Memory B cell (primary cell): ENCODE measurements around the gene MAPK8IP3.
"Not testable (repeated sequence)": the region's sequence is repeated elsewhere in the genome, so short reads cannot be mapped to it uniquely, and the experiment has no call there.

Experiments used
- ATAC-seq: fragments of 150-1000 bp; cut with Tn5 transposase; 2 replicates; pipeline ENCODE4 v1.10.0; 2021; ENCODE audit warnings: low read depth, mild to moderate bottlenecking, moderate library complexity
- DNase-seq, 2 donors: peaks; one replicate each; pipeline ENCODE4 v3.0.0; 2022; ENCODE audit warnings: low spot score in 2 of 2
- H3K27ac Mint-ChIP-seq: one replicate; pipeline ENCODE4 v1.8.0; 2022; ENCODE audit warnings: mild to moderate bottlenecking, moderate library complexity, mixed read lengths
- H3K27me3 Mint-ChIP-seq: one replicate; pipeline ENCODE4 v1.8.0; 2022; ENCODE audit warnings: mixed read lengths
- H3K36me3 Mint-ChIP-seq: one replicate; pipeline ENCODE4 v1.8.0; 2022; ENCODE audit warnings: mild to moderate bottlenecking, mixed read lengths
- H3K4me1 Mint-ChIP-seq: one replicate; pipeline ENCODE4 v1.8.0; 2022; ENCODE audit warnings: mixed read lengths
- H3K4me3 Mint-ChIP-seq: one replicate; pipeline ENCODE4 v1.8.0; 2022; ENCODE audit warnings: mild to moderate bottlenecking, moderate library complexity, mixed read lengths
- H3K9me3 Mint-ChIP-seq: one replicate; pipeline ENCODE4 v1.8.0; 2022; ENCODE audit warnings: mixed read lengths

Gene MAPK8IP3

DNA sequence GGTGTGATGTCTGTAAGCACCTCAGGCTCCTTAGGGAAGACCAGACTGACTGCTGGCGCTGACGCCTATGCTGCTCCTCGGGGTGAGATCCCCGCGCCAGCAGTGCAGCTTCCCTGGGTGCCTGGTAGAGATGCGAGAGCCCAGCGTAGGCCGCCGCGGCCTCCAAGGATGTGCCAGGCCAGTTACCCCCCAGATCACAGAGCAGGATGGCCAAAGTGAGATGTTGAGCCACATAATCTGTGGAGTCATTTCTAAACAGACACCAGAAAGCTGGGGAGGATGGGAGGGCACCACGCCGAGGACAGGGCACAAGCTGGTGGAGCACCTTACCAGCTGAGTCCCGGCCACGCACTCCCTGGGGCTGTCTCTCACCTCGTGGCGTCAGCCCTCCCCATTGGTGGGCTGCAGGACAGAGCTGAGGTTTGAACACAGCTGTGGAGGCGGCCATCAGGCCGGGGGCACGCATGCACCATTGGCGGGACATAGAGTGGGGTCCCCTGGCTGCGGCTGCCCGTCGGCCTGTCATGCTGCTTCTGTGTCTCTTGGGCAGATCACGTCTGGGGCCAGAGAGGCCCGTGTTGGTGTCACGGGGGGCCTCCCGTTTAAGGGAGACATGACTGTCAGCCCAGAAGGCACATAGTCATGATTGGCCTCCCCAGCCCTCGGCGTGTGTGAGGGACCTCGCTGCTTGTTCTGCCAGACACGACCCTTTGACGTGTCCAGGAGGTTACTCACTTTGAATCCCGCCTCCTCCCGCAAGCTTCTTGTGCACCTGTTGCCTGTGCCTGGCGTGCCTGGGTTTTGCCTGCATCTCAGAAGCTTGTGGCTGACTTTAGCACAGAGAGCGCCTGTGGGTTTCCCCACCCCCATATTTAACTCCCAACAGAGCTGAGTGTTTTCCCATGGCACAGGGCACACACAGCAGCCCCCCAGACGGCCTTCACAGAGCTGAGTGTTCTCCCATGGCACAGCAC is 21.9 kb downstream of the MAPK8IP3 start:
- DNase-seq (no peak), ATAC-seq (no peak)
- no peaks in the 10 kb centered on the region for H3K9me3 Mint-ChIP-seq
- H3K27ac Mint-ChIP-seq: peak overlapping the region; percentile 48
- H3K36me3 Mint-ChIP-seq: peaks cover 15% of the 10 kb centered on the region
- peaks cover 15% of the 10 kb centered on the region for H3K4me1 Mint-ChIP-seq
- H3K4me3 Mint-ChIP-seq: no peak overlapping the region
- H3K27me3 Mint-ChIP-seq: no peaks in the 10 kb centered on the region

DNA sequence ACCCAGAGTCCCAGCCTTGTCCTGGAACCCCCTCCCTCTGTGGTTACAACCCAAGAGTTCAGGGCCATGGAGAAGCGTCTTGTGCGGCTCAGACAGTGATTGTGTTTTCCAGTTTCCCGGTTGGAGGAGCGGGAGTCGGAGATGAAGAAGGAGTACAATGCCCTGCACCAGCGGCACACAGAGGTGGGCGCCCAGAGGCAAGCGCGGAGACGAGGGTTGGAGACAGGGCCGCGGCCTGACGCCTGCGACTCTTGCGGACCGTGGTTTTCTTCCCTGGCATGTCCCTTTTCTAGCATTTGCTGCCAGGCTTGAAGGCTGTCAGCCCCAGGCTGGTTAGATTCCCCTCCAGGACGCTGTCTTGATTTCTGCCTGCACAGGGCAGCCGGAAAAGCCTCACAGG is 23.0 kb downstream of the MAPK8IP3 start:
- ATAC-seq (no peak), DNase-seq (no peak)
- Mint-ChIP-seq H3K4me3 (no peak overlapping the region), H3K9me3 (no peaks in the 10 kb centered on the region), H3K4me1 (peaks cover 9% of the 10 kb centered on the region), H3K36me3 (peaks cover 15% of the 10 kb centered on the region), H3K27me3 (no peaks in the 10 kb centered on the region), H3K27ac (peak overlapping the region; percentile 48)

DNA sequence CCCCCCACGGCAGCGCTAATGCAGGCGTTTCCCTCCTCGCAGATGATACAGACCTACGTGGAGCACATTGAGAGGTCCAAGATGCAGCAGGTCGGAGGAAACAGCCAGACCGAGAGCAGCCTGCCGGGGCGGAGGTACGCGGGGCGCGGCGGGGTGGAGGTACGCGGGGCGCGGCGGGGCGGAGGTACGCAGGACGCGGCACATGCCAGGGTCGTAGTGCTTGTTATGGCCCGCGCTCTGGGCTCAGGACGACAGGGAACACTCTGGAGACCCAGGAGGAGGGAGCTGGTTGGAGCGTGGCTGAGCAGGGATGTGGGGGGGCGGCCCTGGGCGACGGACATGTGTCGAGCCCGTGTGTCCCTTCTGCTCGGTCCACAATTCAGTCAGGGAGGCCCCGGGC is 23.4 kb downstream of the MAPK8IP3 start:
- Mint-ChIP-seq H3K4me3 (no peak overlapping the region), H3K36me3 (peaks cover 15% of the 10 kb centered on the region), H3K9me3 (no peaks in the 10 kb centered on the region), H3K4me1 (peaks cover 9% of the 10 kb centered on the region), H3K27me3 (no peaks in the 10 kb centered on the region), H3K27ac (no peak overlapping the region)
- ATAC-seq: no peak
- DNase-seq: no peak

DNA sequence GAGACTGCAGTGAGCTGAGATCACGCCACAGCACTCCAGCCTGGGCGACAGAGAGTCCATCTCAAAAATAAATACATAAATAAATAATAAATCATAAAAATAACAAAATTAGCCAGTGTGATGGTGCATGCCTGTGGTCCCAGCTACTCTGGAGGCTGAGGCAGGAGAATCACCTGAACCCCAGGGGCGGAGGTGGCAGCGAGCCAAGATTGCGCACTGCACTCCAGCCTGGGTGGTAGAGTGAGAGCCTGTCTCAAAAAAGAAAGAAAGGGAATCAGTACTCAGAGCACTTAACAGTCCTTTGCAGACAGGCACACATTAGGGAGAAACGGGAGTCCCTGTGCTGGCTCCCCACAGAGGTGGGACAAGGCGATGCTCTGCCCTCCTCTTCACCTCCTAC is 25.1 kb downstream of the MAPK8IP3 start:
- DNase-seq (no peak), ATAC-seq (no peak)
- Mint-ChIP-seq H3K4me3 (no peak overlapping the region), H3K27ac (no peak overlapping the region), H3K36me3 (peaks cover 15% of the 10 kb centered on the region), H3K9me3 (no peaks in the 10 kb centered on the region), H3K4me1 (peaks cover 12% of the 10 kb centered on the region), H3K27me3 (no peaks in the 10 kb centered on the region)

DNA sequence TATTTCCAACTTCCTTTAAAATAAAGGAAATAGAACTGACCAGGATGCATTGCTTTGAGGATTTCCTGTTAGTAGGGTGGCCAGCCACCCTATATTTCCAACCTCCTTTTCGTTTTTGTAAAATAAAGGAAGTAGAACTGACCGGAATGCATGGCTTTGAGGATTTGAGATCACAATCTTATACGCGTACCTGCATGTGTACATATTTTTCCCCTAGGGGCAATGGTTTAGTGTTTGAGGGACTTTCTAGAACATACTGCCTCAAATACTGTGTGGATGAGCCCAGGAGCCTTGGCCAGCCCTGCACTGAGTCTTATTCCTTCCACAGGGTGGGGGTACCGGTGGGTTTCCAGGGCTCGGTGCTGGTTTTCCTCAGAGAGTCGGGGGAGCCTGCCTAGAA is 25.6 kb downstream of the MAPK8IP3 start:
- no peaks in the 10 kb centered on the region for H3K27me3 Mint-ChIP-seq
- DNase-seq (no peak), ATAC-seq (no peak)
- H3K4me1 Mint-ChIP-seq: peaks cover 12% of the 10 kb centered on the region
- H3K36me3 Mint-ChIP-seq: peaks cover 15% of the 10 kb centered on the region
- H3K4me3 Mint-ChIP-seq: no peak overlapping the region
- H3K9me3 Mint-ChIP-seq: no peaks in the 10 kb centered on the region
- no peak overlapping the region for H3K27ac Mint-ChIP-seq

DNA sequence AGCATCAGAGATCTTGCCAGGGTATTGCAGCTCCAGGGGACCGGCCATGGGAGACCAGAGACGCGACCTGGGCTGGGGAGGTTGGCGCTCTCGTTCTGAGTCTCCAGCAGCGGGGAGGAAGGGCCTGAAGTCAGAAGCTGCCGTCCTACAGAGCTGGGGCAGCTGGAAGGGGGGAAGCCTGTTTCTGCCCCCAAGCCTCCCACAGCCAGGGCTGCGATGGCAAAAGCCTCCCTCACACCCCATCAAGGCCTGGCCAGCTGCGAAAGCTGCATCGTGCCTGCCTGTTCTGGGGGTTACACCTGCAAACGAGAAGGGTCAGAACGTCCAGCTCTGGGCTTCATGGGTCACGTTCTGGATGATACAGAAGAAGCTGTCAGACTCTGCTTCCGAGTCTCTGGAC is 26.1 kb downstream of the MAPK8IP3 start:
- peaks cover 12% of the 10 kb centered on the region for H3K36me3 Mint-ChIP-seq
- no peaks in the 10 kb centered on the region for H3K9me3 Mint-ChIP-seq
- DNase-seq (no peak), ATAC-seq (no peak)
- H3K4me3 Mint-ChIP-seq: no peak overlapping the region
- H3K27me3 Mint-ChIP-seq: no peaks in the 10 kb centered on the region
- H3K27ac Mint-ChIP-seq: no peak overlapping the region
- peaks cover 9% of the 10 kb centered on the region for H3K4me1 Mint-ChIP-seq

DNA sequence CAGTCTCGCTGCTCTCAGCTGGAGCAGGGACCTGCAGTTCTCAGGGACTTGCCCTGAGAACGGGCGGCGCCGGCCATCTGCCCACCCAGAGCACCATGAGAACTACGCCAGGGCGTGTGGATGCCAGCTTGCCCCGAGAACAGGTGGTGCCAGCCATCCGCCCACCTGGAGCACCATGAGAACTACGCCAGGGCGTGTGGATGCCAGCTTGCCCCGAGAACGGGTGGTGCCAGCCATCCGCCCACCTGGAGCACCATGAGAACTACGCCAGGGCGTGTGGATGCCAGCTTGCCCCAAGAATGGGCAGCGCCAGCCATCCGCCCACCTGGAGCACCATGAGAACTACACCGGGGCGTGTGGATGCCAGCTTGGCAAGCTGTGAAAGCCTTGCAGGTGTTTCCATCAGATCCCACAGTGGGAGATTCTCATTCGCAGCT is 26.6 kb downstream of the MAPK8IP3 start:
- not testable (repeated sequence) for H3K4me3 Mint-ChIP-seq

DNA sequence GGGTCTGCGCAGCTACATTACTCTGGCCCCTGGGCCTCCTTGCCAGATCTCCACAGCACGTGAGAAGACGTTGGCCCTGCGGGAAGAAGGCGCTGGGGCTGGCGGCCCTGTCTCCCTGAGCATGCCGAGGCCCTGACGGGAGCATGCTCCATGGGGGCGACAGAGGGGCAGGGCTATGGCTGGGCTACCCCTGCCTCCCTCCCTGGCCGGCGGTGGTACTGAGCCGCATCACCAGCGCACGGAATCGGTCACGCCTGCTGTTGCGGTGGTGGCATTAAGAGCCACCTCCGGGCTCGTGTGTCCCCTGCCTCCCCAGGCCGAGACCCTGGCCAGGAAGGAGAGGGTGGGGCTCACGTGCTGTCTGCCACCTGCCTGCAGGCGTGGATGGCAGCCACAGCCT is 28.1 kb downstream of the MAPK8IP3 start:
- H3K27me3 Mint-ChIP-seq: no peaks in the 10 kb centered on the region
- H3K4me1 Mint-ChIP-seq: peaks cover 3% of the 10 kb centered on the region
- no peak overlapping the region for H3K4me3 Mint-ChIP-seq
- H3K27ac Mint-ChIP-seq: no peak overlapping the region
- H3K9me3 Mint-ChIP-seq: no peaks in the 10 kb centered on the region
- no peak for ATAC-seq
- no peak for DNase-seq
- peaks cover 4% of the 10 kb centered on the region for H3K36me3 Mint-ChIP-seq

More for the DNA sequence above, 26.6 kb downstream of the MAPK8IP3 start:
- not testable (repeated sequence) for DNase-seq, H3K9me3 Mint-ChIP-seq, H3K27me3 Mint-ChIP-seq, H3K4me1 Mint-ChIP-seq, ATAC-seq, H3K27ac Mint-ChIP-seq, H3K36me3 Mint-ChIP-seq

DNA sequence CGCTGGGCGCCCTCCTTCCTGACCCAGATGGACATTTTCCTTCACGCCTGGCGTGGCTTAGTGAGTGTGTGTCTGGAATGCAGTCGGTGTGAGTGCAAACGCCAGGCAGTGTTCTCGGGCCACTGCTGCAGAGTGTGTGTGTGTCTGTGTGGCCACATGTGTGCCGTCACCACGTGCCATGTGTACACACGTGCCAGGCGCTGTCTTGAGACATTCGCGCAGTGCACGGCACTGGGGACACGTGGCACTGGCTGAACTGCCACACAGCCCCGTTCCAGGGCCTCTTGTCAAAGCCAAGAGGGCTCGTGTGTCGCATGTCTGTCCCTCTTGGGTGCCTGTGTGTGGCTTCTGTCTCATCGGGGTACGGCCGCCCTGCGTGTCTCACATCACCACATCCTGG is 28.8 kb downstream of the MAPK8IP3 start:
- H3K9me3 Mint-ChIP-seq: no peaks in the 10 kb centered on the region
- peaks cover 3% of the 10 kb centered on the region for H3K4me1 Mint-ChIP-seq
- H3K36me3 Mint-ChIP-seq: peaks cover 2% of the 10 kb centered on the region
- no peak overlapping the region for H3K27ac Mint-ChIP-seq
- no peaks in the 10 kb centered on the region for H3K27me3 Mint-ChIP-seq
- no peak for ATAC-seq
- DNase-seq: no peak
- H3K4me3 Mint-ChIP-seq: no peak overlapping the region

DNA sequence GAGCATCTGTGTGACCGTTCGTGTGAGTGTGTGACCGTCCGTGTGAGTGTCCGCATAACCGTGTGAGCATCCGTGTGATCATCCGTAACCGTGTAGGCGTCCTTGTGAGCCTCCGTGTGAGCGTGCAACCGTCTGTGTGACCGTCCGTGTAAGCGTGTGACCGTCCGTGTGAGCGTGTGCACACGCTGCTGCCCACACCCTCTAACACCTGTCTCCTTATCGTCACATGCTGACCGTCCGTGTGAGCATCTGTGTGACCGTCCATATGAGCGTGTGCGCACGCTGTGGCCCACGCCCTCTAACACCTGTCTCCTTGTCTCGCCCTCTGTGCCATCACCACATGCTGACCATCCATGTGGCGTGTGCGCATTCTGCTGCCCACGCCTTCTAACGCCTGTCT is 34.2 kb downstream of the MAPK8IP3 start:
- no peak for ATAC-seq
- no peak for DNase-seq
- peaks cover 7% of the 10 kb centered on the region for H3K36me3 Mint-ChIP-seq
- no peaks in the 10 kb centered on the region for H3K27me3 Mint-ChIP-seq
- no peak overlapping the region for H3K27ac Mint-ChIP-seq
- no peak overlapping the region for H3K4me3 Mint-ChIP-seq
- H3K9me3 Mint-ChIP-seq: no peaks in the 10 kb centered on the region
- peaks cover 4% of the 10 kb centered on the region for H3K4me1 Mint-ChIP-seq

DNA sequence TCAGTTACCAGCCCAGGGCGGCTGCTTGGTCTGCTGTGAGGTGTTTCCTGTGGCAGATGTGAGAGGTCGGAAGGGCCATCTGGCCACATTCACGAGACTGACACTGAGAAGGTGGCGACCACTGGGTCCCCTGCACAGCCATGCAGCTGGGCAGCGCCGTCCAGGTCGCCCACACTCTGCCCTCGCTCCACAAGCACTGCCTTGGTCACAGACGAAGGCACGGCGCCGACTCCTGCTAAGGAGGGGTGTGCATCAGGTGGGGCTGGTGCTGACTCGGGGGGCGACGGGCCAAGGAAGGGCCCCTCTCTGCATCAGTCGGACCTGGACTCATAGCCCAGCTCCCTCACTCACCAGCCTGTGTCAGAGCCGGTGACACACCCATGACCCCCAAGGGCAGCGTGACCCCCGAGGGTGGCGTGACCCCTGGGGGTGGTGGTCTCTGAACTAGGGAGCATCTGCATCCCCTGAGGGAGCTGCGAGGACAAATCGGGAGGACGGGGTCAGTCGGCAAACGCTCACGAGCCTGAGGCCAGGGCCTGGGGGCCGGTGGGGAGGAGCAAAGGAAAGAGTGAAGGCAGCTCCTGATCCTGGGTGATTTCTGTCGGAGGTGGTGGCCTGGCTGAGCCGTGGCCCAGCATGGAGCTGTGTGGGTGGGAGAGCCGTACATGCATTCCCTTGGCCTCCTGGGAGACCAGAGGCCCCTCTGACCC is 34.9 kb downstream of the MAPK8IP3 start:
- DNase-seq: no peak
- H3K4me1 Mint-ChIP-seq: peaks cover 4% of the 10 kb centered on the region
- no peak for ATAC-seq
- peaks cover 7% of the 10 kb centered on the region for H3K36me3 Mint-ChIP-seq
- H3K27ac Mint-ChIP-seq: no peak overlapping the region
- no peak overlapping the region for H3K4me3 Mint-ChIP-seq
- no peaks in the 10 kb centered on the region for H3K27me3 Mint-ChIP-seq
- H3K9me3 Mint-ChIP-seq: no peaks in the 10 kb centered on the region

DNA sequence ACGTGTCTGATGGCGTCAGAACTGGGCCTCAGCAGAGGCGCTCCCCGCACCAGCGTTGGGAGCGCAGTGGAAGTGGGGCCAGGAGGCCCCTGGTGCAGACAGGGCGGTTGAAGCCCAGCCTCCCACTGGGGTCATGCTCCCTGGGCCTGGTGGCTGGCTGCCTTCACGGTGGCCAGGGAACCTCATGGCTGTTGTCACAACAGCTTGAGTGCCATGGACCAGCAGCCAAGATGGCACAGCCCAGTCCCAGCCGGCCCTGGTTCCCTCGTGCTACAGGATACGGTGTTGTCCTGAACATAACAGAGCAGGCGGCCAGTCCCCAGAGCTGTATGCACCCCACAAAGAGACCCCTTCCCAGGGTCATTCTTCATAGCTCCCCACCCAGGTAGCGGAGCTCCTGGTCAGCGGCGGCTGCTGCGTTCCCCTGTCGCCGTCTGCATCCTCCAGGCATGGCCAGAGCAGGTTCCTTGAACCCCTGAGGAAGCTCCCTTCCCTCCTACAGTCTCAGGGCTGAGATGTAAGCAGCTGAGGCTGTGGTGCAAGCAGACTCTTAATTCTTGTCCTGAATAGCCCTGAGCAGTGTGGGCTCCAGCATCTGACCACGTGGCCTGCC is 35.7 kb downstream of the MAPK8IP3 start:
- Mint-ChIP-seq H3K4me1 (peaks cover 4% of the 10 kb centered on the region), H3K4me3 (no peak overlapping the region), H3K9me3 (no peaks in the 10 kb centered on the region), H3K27ac (no peak overlapping the region), H3K36me3 (peaks cover 7% of the 10 kb centered on the region), H3K27me3 (no peaks in the 10 kb centered on the region)
- DNase-seq (no peak), ATAC-seq (no peak)

DNA sequence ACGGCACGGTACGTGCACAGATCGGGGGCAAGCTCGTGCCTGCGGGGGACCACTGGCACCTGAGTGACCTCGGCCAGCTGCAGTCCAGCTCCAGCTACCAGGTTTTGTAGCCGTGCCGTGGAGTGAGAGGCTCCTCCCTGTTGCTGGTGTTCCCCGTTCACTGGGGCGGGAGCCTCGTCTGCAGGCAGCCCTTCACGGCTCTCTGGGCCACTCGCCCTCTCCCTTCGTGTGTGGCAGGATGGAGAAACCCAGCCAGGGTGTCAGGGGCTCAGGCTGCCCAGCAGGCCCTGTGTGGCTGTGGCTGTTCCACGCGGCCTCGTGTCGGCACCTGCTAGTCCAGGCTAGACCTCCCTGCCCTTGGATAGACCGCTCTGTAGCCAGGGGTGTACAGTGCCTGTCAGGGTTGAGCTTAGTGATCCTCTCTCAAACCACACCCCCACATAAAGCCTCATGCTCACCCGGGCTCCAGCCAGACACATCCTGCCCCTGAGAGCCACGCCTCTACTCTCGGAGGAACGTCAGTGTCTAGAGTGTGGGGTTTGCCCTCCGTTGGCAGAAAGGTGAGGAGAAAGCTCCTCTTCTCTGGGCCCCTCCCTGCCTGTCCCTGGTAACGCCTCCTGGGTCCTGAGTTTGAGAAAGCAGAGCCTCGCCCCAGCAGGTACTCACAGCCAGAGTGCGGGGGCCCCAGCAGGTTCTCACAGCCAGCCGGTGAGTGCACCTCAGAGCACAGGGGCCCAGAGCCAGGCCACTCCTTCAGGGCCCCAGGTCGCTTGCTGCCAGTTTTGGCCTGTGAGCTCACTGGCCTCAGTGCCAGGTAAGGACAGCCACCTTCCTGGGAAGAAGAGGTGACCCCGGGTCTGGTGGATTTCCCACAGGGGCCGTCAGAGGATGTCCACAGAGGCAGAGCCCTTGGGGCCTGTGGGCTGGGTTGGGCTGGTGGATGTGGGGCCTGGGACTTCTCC is 37.7 kb downstream of the MAPK8IP3 start:
- Mint-ChIP-seq H3K27ac (no peak overlapping the region), H3K27me3 (no peaks in the 10 kb centered on the region), H3K4me3 (no peak overlapping the region), H3K36me3 (peaks cover 14% of the 10 kb centered on the region), H3K9me3 (no peaks in the 10 kb centered on the region), H3K4me1 (peaks cover 4% of the 10 kb centered on the region)
- DNase-seq (no peak), ATAC-seq (no peak)
